GM19099 (cell line): ENCODE measurements around the gene KSR2.

Experiments used
- POLR2A ChIP-seq: IDR thresholded peaks from 3 replicates; pipeline ENCODE4 v1.6.1; 2011; ENCODE audit warnings: low read depth; ENCODE audit not compliant: insufficient read length; ENCODE audit errors: extremely low read depth

Gene KSR2

GRCh38 chr12:117498880-117499279, 469.9 kb downstream of the KSR2 start:
- no peak for TF ChIP-seq POLR2A

GRCh38 chr12:117498256-117498655, 470.5 kb downstream of the KSR2 start:
- no peak for TF ChIP-seq POLR2A

GRCh38 chr12:117497407-117497806, 471.4 kb downstream of the KSR2 start:
- TF ChIP-seq POLR2A: no peak

GRCh38 chr12:117494833-117495655, 473.7 kb downstream of the KSR2 start:
- TF ChIP-seq POLR2A: no peak

DNA sequence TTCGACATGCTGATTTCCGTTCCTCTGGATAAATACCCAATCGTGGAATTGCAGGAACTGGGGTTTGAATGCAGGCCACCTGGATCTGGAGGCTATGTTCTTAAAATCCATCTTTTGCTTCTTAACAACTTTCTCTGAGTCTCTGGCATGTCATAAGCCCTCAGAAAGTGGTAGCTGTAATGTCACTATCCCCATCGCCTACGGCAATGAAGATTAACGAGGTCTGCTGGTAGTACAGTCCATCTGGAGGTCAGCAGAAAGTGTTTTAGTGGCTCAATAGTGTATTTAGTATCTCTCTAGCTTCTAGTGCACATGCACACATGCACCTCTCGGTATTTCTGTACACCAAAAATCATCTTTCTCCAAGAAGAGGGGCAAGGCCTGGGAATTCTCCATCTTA, 477.1 kb downstream of the KSR2 start:
- TF ChIP-seq POLR2A: no peak

DNA sequence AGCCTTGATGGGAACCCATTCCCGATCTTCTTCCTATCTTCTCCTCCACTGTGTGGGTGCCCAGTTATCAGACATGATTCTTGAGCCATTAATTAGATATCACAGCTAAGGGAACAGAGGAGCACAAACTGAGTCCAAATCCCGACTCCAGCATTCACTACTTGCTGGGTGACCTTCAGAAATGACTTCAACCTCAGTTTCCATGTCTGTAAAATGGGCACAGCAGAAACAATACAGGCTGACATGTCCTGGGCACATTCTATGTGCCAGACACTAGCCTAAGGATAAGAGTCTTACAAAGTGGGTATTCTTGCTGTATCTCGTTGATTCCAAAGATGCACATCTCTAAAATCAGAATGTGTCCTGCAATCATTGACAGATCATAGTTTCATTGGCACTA, 478.7 kb downstream of the KSR2 start:
- TF ChIP-seq POLR2A: no peak

GRCh38 chr12:117489671-117490070, 479.1 kb downstream of the KSR2 start:
- no peak for TF ChIP-seq POLR2A

DNA sequence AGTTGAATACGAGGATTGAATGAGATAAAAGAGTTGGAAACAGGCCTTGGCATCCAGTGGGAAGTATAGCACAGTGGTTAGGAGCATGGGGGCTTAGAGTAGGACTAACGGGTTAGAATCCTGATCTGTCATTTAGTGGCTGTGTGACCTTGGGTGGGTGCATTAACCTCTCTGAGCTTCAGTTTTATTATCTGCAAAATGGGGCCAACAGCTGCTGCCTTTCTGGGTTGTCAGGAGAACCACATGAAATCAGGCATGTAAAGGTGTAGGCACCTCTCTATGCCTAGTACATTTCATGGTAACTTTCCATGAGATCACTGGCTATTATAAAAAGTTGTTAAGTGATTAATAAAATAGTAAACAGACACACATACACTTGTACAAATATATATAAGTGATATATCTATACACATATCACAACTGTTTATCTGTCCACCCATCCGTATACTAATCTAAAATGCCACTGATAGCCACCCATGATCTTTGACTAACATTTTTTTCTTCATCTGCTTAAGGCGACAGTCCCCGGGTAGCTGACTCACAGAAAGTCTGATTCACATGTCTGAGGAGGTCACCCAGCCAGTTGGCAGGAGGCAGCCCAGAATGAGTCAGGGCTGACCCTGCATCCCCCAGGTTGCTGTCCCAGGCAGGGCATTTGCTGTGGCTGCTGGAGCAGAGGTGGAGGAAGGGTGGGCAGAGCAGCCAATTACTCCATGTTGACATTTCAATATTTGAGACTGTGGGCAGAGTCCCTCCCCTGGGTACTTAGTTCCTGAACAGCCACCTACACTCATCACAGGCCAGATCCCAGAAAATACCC, 481.7 kb downstream of the KSR2 start:
- TF ChIP-seq POLR2A: no peak

DNA sequence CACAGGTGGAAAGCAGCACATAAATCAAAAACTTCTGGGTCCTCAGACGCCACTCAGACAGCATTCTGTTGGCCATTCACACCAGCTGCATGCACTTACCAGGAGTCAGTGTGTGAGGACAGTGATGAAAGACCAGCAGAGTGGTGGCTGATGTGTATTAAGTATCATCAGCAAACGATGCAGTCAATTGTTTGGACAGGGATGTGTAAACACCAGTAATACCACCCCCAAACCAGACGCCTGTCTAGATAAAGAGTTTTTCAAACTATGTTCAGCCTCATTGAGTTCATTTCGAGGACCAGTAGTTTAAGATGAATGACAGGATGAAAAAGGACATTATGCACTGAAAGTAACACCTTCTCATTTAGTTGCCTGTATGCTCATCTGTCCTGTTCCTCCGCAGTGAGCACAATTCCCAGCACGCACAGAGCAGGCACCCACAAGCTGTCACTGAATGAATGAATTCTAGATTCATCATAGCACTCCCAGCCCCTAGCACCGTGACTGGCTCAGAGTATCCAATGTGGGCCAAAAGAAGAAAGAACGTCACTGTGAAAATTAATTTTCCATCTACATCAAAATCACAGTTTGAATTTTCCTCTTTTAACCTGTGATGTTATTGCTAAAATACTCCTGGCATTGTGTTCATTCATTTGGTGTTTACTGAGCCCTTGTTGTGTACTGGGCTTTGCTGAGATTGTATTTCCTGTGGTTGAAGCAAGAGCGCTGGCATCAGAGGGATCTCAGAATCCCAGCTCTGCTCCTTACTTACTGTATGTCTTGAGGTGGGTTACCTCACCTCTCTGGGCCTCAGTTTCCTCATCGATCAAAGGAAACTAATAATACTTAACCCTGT, 482.6 kb downstream of the KSR2 start:
- no peak for TF ChIP-seq POLR2A

DNA sequence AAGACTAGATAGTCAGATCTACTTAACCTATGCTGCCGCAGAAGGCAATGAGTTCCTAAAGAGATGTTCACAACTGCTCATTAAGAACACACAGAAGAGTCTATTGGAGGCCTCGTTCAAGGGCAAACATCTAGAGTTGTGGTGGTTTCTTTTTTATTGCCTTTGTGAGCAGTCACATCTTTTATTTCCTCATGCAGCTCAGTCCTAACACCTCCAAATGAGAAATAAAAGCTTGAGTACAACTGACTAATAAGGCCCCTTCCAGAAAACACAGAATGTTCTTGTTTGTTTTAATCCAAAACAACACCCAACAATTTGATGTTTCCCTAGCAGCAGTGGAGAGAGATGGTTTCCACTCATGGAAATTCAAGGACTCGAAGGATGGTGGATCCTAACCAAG, 483.9 kb downstream of the KSR2 start:
- TF ChIP-seq POLR2A: no peak

GRCh38 chr12:117483501-117483900, 485.3 kb downstream of the KSR2 start:
- no peak for TF ChIP-seq POLR2A

GRCh38 chr12:117481470-117481869, 487.3 kb downstream of the KSR2 start:
- TF ChIP-seq POLR2A: no peak

GRCh38 chr12:117476341-117476740, 492.4 kb downstream of the KSR2 start:
- TF ChIP-seq POLR2A: no peak

DNA sequence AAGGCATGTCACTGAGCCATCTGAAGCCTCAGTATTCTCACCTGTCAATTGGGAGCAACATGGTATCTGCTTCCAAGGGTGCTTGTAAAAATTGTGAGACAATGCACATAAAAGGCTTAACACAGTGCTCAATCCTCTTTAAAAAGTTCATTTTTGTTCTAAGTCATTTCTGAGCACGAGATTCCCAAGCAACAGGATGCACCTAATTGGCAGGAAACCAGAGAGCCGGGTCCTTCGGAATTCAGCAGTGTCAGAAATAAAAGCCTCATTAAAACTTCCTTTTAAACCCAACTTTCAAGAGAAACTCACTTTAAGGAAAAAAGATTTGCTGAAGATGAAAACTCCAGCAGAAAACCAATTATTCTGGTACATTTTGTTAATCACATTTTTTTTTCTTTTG, 494.9 kb downstream of the KSR2 start:
- TF ChIP-seq POLR2A: no peak

DNA sequence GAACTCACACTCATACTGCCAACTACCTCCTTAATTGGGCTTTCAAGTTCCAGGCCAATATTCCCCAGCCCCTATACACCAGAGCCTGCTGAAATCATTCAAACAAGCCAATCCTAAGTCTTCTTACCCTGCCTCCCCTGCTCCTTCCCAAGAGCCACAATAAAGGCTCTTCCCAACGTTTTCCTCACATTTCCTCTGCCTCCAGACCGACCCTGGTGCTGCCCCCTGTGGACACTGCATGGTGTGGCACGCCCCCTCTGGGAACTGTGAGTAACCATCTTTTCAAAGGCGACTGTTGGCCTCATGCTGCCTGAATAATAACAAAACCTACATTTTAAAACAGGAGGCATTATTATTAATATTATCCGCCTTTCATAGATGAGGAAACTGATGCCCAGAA, 495.8 kb downstream of the KSR2 start:
- no peak for TF ChIP-seq POLR2A
